Dedifferentiated amniotic fluid mesenchymal stem cell (primary cell): ENCODE data around the gene ADAM15.

Source experiments
- DNase-seq: peaks from one replicate; pipeline ENCODE4 v3.0.0-alpha.2; 2016; ENCODE audit errors: extremely low spot score

The ADAM15 gene

DNA sequence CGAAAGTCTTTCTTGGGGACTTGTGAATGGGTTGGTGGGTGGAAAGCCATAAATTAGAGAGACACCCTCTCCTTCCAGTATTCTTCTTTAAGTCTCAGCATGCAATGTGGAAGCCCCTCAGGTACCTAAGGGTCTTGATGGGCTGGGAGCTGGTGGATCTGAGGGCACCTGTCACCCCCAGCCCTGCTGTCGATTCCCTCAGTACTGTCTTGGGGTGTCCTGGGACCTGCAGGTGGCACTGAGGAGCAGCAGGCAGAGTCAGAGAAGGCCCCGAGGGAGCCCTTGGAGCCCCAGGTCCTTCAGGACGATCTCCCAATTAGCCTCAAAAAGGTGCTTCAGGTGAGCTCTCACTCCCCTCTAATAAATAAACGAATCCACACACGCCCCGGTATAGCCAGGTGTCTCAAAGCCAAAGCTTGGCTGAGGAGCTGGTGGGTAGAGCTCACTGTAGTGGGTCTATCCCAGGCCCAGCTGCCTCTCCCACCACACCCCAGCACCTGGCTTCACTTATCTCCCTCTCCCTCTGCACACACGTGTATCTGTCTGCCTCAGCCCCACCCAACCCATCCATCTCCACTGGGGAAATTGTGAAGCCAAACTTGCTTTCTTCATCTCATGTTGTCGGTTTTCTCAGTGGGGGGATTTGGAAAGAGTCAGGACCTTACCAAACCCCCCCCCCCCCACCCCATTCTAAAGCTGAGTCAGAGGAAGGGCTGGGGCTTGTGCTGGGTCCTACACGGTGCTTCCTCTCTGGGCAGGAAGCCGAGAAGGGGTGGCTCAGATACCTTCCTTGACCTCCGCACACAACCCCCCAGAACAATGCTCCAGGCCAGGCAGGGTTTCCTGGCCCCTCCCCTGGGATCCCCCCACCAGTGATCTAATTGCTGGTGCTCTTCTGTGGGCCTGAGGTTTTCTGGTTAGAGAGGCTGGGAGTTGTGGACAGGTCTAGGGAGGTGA is 1.6 kb downstream of the ADAM15 start:
- no peak for DNase-seq

DNA sequence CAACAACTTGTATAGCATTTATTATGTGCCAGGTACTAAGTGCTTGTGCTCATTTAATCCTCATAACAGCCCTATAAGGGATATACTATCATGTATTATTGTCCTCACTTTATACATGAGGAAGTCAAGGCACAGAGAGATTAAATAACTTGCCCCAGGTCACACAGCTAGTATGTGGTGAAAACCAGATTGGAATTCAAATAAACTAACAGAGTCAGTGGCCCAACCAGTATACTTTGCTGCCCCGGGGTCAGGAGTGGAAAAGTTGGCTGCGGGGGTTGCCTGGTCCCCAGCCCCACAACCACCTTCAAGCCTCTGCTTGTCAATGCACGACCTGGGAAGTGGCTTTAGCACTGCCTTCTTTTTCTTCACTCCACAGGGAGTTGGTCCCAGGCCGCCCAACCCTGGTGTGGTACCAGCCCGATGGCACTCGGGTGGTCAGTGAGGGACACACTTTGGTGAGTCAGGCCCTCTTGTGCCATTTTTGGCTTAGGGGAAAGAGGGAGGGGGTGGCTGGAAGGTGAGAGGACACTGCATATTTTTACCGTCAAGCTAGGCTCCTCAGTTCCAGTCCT is 2.5 kb downstream of the ADAM15 start:
- no peak for DNase-seq

DNA sequence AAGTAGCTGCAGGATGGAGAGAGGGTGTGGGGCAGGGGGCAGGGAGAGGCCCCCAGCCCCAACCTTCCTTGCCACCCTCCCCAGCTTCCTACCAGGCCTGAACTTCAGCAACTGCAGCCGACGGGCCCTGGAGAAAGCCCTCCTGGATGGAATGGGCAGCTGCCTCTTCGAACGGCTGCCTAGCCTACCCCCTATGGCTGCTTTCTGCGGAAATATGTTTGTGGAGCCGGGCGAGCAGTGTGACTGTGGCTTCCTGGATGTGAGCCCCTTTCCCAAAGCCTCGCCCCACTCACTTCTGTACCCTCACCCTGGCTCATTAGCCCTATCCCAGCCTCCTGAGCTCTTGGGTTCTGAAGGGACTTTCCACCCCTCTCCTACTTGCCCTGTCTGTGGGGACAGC is 6.0 kb downstream of the ADAM15 start:
- no peak for DNase-seq

DNA sequence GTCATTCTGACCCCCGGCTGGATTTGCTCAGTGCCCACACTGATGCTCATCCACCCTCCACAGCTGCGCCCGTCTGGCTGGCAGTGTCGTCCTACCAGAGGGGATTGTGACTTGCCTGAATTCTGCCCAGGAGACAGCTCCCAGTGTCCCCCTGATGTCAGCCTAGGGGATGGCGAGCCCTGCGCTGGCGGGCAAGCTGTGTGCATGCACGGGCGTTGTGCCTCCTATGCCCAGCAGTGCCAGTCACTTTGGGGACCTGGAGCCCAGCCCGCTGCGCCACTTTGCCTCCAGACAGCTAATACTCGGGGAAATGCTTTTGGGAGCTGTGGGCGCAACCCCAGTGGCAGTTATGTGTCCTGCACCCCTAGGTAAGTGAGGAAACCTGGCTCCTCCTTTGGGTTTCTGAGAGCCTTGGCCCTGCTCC is 6.7 kb downstream of the ADAM15 start:
- DNase-seq = no peak

DNA sequence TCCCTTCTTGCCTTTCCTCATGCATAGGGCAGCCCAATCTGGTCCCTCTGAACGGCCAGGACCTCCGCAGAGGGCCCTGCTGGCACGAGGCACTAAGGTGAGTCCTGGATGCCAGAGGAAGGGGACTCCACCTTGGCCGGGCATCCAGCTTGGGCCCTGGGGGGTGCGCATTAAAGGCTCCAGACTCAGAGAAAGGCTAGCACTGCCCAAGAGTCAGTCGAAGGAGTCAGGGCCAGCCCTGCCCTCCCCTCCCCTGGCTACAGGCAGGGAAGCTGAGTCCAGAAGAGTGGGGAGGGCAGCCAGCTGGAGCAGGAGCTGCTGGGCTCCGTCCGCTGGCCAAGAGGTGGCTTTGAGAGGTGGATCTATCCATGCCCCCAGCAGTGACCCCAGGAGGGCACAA is 9.6 kb downstream of the ADAM15 start:
- DNase-seq = no peak

DNA sequence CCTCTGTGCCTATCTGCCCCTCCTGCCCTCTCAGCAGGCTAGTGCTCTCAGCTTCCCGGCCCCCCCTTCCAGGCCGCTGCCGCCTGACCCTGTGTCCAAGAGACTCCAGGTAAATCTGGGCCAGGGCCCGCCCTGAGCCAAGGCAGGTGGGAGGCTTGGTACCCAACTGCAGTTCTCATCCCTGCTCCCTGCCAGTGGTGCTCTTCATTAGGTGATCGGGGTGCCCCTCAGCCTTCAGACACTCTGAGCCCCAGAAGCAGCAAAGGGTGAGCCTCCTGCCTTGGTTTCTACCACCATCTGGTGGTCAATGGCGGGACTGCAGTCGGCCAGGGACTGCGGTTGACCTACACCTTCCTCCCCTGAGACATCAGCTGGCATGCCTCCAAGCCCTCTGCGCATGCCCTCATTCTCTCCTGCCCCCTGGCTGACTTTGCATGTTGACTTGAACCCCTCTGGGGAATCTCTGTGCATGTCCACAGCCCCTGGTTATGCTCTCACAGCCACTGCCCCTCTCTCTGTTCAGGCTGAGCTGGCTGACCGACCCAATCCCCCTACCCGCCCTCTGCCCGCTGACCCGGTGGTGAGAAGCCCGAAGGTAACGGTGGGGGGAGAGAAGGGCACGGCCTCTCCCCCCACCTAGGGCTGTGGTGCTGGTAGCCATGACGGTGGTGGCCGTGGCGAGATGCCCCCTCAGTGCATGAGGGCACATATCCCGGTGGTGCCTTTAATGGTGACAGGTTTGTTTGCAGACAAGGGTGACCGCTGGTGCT is 10.4 kb downstream of the ADAM15 start:
- DNase-seq = peak; percentile 55

DNA sequence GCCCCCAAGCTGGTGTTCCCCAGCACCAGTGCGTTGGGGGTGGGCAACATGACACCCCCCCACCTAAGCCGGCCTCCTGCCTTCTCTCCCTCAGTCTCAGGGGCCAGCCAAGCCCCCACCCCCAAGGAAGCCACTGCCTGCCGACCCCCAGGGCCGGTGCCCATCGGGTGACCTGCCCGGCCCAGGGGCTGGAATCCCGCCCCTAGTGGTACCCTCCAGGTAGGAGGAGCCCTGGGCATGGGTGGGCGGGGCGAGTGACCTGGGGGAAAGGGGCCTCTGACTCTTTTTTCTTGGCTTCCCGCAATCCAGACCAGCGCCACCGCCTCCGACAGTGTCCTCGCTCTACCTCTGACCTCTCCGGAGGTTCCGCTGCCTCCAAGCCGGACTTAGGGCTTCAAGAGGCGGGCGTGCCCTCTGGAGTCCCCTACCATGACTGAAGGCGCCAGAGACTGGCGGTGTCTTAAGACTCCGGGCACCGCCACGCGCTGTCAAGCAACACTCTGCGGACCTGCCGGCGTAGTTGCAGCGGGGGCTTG is 11.1 kb downstream of the ADAM15 start:
- no peak for DNase-seq

DNA sequence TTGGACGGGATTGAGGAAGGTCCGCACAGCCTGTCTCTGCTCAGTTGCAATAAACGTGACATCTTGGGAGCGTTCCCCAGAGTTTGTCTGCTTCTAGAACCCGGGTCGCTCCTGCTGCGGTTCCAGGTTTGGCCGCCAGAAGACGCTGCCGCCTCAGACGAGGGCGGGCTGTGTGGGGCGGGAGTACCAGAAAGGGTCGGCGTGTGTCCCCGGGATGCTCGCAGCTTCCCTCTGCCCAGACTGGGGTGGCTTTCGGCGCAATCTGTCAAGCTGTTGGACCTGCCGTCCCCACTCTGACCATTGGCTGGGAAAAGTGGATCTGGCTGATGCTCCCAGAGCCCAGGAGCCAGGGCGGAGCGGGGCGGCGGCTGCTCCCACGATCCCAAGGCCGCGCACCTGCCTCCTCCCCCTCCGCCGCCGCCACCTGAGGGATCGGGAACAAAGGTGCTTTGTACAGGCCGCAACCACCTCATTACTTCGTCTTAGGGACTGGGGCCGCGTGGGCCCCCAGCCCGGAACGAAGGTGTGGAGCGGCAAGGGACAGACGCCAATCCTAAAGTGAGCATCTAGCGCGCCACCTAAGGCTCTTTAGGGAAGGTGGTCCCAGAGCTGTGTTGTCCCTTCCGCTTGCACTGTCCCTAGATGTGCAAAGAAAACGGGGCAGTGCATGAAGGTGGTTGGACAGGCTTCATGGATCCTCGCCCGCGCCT is 11.7 kb downstream of the ADAM15 start:
- DNase-seq = no peak

DNA sequence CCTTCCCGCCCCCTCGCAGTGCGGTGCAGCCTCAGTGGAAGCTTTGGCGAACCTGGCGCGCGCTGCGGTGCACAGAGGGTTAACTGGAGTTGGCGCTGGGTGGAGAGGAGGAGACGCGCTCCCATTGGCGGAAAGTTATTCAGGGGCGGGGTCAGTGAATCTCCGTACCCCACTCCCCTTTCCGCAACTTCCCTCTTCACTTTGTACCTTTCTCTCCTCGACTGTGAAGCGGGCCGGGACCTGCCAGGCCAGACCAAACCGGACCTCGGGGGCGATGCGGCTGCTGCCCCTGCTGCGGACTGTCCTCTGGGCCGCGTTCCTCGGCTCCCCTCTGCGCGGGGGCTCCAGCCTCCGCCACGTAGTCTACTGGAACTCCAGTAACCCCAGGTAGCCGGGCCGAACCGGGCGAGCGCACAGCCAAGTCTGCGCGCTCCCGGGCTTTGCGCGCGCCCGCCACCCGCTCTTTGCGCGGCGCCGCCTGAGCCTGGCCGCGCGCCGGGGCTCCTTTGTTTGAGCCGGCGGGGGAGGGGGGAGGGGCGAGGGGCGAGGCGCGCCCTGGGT is 12.5 kb downstream of the ADAM15 start, which contains the start of gene EFNA4:
Gene EFNA4 (plus strand): TSS at position 191 of the 561 bp plus-strand sequence. CDS start 84 bp downstream, at position 275.
- DNase-seq = peak; percentile 71

DNA sequence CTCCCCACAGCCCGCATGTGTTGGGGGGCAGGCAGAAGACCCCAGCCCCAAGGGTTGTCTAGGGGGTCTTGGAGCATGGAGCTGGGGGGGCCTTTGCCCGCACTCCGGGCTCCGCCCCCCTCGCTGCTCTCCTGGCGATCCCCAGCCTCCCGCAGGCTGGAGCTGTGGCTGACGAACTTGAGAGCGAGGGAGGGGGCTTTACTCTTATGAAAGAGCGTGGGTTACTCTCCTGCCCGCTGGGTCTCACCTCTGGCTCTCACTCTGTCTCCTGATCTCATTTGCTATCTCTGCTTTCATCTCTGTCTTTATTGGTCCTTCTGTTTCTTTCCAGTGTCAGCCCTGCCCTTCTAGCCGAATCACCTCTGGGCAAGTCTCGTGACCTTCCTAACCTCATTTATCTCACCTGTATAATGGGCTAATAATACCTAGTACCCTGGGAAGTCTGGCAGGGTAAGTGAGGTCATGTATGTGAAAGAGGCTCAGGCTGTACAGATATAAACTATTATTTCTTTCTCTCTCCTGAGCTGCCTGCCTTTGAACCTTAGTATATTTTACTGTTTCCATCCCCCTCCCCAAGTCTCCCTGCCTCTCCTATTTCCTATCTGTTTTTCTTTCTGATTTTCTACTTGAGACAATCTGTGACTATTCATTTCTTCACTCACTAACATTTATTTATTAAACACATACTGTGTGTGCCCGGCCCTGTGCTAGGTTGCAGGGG is 13.2 kb downstream of the ADAM15 start:
- DNase-seq = no peak

DNA sequence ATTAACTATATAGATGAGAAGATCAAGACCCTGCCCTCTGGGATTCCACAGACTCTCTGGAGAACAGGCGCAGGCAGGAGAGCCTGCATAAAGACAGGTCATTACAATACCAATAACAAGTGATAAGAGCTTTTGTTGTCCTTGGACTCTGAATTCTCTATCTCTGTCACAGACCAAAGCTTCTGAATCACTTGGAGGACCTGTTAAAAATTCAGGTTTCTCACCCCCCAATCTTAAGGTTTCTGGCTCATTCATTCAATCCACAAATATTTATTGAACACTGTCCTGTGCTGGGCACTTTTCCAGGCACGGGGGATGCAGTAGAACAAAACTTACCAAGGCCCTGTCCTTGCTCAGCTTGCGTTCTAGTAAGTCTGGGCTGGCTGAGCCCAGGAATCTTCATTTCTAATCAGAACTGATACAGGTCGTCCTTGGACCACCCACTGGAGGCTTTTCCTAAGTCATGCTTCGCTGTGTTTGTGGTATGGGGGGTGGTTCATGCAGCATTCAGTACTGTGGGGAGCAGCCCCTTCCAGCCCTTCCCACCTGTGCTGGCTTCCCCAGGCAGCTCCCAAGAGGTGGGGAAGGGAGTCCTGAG is 13.8 kb downstream of the ADAM15 start:
- DNase-seq = no peak

DNA sequence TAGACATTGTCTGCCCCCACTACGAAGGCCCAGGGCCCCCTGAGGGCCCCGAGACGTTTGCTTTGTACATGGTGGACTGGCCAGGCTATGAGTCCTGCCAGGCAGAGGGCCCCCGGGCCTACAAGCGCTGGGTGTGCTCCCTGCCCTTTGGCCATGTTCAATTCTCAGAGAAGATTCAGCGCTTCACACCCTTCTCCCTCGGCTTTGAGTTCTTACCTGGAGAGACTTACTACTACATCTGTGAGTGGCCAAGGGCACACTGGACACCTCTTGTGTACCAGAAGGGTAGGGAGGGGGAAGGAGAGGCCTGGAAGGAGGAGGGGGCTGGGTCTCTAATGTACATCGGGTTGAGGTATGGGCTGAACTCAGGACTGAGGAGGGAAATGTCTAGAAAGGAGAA is 15.7 kb downstream of the ADAM15 start:
- no peak for DNase-seq

DNA sequence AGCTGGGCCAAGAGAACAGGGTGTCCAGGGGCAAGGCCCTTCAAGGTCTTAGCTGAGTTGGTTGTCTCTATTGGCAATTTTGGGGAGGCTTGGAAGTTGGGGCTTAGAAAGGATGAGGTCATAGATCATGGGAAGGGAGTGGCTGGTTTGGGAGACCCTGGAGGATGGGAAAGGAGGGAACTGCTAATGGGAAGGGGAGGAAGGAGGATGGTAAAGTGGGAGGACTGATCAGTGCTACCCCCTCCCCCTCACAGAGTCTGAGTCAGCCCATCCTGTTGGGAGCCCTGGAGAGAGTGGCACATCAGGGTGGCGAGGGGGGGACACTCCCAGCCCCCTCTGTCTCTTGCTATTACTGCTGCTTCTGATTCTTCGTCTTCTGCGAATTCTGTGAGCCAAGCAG is 17.5 kb downstream of the ADAM15 start:
- DNase-seq = no peak

DNA sequence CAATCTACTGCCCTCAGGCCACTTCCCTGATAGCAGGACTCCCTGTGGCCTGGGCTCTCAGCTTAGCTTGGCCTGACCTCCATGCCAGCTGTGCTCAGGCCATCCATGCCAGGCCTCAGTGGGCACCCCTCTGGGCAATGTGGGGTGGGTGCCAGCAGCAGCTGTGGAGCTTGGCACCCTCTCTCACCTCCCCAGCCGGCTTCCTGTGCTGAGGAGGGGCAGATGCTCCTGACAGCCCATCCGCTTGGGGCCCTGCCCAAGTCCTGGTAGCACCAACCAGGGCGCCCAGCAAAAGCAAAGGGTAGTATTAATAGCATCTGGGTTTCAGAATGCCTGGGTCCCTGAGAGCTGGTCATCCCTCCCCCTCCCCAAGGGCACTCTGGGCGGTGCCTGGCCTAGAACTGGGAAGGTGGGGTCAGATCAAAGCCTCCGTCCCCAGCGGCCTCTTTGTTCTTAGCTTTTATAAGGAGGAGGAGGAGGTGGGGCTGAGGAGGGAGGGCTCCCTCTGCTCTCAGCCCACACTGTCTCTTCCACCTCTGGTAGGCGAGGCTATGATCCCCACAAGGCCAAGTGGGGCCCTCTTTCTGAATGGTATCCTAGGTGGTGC is 18.5 kb downstream of the ADAM15 start:
- no peak for DNase-seq

DNA sequence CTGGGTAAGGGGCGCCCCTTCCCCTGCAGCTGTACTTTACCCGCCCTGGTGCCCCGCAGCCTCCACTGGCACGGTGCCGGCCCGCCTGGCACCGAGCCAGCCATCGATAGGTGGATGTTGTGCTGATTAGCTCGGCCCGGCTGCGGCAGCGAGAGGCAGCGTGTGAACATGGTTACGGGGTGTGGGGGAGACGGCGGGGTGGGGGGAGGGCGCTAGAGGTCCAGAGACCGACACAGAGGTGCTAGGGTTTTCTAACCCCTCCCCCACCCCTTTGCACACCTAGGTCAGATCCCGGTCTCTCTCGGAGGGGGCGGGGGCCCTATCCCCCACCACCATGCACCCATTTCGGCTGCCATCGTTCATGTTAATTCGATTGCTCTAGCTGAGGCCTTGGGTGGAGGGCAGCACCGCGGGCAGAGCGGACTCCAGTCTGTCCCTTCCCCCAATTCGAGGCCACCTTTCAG is 19.1 kb downstream of the ADAM15 start:
- DNase-seq = no peak

DNA sequence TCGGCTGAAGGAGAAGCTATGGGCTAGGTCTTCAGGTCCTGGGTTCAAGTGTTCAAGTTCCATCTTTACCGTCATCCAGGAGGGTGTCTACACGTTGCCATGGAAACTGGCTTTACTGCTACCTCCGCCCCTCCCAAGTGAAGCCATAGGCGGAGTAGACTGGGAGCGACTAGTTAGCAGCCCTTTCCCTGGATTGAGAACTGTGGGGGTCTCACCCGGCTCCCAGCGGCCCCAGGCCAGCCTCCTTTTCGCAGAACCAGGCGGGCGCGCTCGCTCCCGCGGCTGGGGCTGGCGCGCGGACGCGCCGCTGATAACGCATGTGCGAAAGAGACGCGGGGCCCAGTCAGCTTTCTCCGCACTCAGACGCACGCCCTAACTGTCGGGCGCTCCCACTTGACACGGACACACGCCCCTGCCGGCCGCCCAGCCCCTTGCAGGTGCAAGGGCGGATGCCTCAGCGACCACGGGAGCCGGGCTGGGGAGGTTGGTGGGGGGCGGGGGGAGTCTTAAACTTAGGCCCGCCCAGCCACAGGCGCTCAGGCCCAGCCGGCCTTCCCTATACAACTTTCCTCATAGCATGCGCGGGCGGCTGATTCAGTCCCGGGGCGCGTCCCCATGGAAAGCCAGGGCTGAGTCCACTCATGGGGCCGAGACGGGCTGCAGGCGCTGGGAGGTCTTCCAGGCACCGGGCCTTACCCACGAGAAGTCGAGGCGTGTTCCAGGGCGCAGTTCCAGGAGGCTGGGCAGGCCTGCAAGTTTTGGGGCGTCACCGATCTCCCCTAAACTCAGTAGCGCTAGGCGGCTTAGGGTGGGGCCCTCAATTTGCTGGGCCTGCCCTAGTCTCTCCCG is 19.8 kb downstream of the ADAM15 start:
- no peak for DNase-seq

DNA sequence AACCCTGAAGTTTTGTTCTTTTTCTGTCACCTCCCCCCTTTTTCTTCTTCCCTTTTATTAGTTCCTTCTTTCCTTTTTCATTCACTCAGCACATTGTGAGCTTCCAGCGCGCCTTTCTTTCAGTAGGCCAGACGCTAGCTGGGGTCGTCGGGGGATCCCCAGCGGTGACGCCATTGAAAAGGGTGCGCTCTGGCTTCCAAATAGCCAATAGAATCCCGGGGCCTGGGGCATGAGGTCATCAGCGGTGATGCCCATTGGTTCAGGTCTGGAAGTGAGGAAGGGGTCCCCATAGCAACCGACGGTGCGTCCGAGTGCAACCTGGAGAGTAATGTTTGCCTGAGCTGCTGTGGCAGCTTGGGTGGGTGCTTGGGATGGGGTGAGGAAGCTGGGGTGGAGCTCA is 20.6 kb downstream of the ADAM15 start:
- no peak for DNase-seq

DNA sequence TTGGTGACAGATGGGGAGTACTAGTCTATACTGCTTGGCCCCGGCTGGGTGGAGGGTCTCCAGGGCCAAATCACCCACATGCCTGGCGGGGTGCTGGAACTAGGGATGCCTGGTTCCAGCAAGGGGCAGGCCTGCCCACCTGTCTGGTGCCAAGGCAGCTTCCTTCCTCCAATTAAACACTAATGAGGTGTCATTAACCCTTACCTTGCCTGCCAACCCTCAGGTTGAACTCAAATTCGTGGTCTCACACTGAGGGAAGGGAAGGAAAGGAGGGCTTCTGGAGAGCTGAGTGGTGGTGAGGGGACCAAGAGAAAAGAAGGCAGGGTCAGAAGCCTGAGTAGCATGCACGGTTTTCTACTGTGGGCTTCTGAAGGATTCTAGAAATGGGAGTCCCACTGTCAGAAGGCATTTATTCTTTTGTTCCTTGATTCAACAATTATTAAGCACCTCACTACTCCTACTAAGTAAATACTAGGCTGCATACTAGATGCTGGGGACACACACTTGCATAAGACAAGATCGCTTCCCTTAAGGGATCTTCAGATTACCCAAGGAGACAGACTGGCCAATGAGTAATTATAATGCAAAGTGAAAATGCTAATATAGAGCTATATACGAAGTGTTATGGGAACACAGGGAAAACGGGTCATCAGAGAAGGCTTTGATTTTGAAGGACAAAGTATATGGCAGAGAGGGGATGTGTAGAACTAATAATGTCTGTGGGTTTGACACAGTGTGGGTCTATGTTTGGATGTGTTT is 21.6 kb downstream of the ADAM15 start:
- no peak for DNase-seq
